ENCODE results near the gene VSX1. TPM values are rescaled to one million over a fixed set of nuclear protein-coding genes. Genes with fewer than 3 reads are reported as not detected.

The VSX1 gene
- total RNA-seq, 1 donor, result not detected

DNA sequence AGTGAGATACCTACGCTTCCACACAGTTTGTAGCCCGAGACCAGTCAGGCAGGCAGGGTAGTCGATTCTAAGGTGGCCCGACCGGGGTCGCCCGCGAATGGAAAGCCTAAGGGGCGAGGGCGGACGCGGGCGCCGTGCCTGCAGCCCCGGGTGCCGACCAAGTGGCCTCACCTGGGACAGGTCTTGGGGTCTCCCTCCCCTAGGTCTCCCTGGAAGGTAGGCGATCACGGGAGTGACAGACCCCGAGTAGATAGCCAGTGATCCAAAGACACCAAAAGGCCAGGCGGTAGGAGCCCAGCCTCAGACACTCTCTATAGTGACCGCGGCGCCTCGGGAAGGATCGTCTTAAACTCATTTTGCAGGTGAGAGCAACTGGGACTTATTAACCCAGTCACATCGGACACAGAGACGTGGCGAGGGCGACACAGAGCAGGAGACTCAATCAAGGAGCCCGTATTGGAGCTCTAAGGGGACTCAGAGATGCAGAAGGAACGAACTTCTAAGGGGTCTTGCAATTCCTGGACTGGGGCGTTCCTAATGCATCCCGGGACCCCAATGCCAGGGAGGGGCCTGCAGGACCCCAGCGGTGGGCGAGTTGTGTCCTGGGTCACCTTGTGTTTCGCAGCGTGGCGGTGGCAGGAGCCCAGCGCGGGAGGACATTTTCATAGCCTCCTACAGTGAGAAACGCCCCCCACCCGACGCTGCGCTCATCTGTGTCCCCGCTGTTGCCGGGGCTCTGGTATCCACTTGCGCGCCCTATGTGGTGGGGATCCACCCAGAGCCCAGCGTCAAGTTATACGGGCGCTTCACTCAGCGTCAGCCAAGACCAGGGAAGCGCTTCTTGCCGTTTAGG lies 2.1 kb upstream of the VSX1 start:
- TF ChIP-seq, protein P1, sequence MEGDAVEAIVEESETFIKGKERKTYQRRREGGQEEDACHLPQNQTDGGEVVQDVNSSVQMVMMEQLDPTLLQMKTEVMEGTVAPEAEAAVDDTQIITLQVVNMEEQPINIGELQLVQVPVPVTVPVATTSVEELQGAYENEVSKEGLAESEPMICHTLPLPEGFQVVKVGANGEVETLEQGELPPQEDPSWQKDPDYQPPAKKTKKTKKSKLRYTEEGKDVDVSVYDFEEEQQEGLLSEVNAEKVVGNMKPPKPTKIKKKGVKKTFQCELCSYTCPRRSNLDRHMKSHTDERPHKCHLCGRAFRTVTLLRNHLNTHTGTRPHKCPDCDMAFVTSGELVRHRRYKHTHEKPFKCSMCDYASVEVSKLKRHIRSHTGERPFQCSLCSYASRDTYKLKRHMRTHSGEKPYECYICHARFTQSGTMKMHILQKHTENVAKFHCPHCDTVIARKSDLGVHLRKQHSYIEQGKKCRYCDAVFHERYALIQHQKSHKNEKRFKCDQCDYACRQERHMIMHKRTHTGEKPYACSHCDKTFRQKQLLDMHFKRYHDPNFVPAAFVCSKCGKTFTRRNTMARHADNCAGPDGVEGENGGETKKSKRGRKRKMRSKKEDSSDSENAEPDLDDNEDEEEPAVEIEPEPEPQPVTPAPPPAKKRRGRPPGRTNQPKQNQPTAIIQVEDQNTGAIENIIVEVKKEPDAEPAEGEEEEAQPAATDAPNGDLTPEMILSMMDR (IDR thresholded peaks at IDR 0.05; ENCODE audit: extremely low read depth, low read depth, low read length), result no peak
- DNase-seq (ENCODE audit: insufficient read length, low spot score, missing footprints), result no peak
- no peak overlapping the region for H3K4me2 ChIP-seq (ENCODE audit: insufficient read depth, low read length)
- H3K4me3 ChIP-seq (ENCODE audit: insufficient read depth, low read length), result no peak overlapping the region
- no peak overlapping the region for H2AFZ ChIP-seq (ENCODE audit: low read length)
- H3K27me3 ChIP-seq (ENCODE audit: insufficient read depth, low read length), result peaks cover 81% of the 10 kb centered on the region
- H3K27ac ChIP-seq (ENCODE audit: low read depth, low read length), result no peak overlapping the region
- H4K20me1 ChIP-seq (ENCODE audit: insufficient read depth, low read length), result no peaks in the 10 kb centered on the region
- H3K79me2 ChIP-seq (ENCODE audit: insufficient read depth, low read length), result no peaks in the 10 kb centered on the region
- H3K4me1 ChIP-seq (ENCODE audit: insufficient read depth, low read length), result no peaks in the 10 kb centered on the region
- no peaks in the 10 kb centered on the region for H3K9me3 ChIP-seq (ENCODE audit: low read depth, low read length)
- no peaks in the 10 kb centered on the region for H3K36me3 ChIP-seq (ENCODE audit: insufficient read depth, low read length)

DNA sequence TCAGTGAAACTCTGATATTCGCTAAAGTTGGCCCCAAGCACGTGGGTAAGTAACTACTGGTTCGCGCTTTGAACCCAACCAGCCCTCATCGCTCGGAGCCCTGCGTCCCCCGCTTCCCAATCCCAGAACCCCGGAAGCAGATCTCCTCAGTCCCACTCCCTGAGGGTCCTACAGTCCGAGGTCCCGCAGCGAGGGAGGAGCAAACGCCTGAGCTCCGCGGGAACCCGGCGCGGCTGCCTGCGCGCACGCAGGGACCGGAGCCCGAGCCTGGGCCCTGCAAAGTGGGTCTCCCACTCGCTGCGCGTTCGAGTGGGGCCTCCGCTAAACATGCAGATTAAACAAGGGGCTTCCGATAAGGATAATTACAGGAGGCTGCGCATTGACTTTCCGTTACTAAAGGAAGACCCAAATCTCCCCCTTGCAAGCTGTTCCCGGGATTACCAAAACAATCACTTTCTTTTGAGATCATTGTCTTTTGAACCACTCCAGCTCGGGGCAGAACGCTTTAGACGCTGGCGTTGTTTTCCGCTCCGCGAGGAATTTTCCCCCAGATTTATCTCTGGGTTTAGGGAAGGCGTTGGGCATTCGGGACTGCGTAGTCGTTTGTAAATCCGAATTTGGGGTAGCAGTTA lies 1.3 kb upstream of the VSX1 start:
- DNase-seq (ENCODE audit: insufficient read length, low spot score, missing footprints), result no peak
- TF ChIP-seq, protein P1 (IDR thresholded peaks at IDR 0.05; ENCODE audit: extremely low read depth, low read depth, low read length), result no peak
- no peak overlapping the region for H3K4me2 ChIP-seq (ENCODE audit: insufficient read depth, low read length)
- H4K20me1 ChIP-seq (ENCODE audit: insufficient read depth, low read length), result no peaks in the 10 kb centered on the region
- no peak overlapping the region for H2AFZ ChIP-seq (ENCODE audit: low read length)
- H3K27ac ChIP-seq (ENCODE audit: low read depth, low read length), result no peak overlapping the region
- H3K9me3 ChIP-seq (ENCODE audit: low read depth, low read length), result no peaks in the 10 kb centered on the region
- H3K27me3 ChIP-seq (ENCODE audit: insufficient read depth, low read length), result peaks cover 86% of the 10 kb centered on the region
- H3K4me1 ChIP-seq (ENCODE audit: insufficient read depth, low read length), result no peaks in the 10 kb centered on the region
- no peak overlapping the region for H3K4me3 ChIP-seq (ENCODE audit: insufficient read depth, low read length)
- H3K79me2 ChIP-seq (ENCODE audit: insufficient read depth, low read length), result no peaks in the 10 kb centered on the region
- no peaks in the 10 kb centered on the region for H3K36me3 ChIP-seq (ENCODE audit: insufficient read depth, low read length)

DNA sequence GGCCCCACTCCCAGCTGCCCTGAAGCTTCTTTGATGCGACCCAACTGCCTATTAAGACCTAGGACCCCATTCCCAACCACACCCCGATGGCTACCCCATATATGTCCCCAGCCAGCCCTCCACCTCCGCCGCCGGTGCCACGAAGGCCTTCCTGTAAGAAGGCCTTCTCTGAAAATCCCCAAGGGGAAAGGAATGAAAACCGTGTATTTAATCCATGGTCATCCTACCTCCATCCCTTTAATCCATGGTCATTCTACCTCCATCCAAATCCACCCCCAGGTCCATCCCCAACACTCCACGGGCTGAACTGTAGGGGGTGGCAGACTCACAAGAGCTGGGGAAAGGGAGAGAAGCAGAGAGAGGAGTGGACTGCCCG lies 545 bp upstream of the VSX1 start:
- no peak overlapping the region for H2AFZ ChIP-seq (ENCODE audit: low read length)
- no peak overlapping the region for H3K4me2 ChIP-seq (ENCODE audit: insufficient read depth, low read length)
- H3K4me3 ChIP-seq (ENCODE audit: insufficient read depth, low read length), result no peak overlapping the region
- H3K4me1 ChIP-seq (ENCODE audit: insufficient read depth, low read length), result peaks cover under 1% of the 10 kb centered on the region
- no peaks in the 10 kb centered on the region for H3K9me3 ChIP-seq (ENCODE audit: low read depth, low read length)
- H3K27me3 ChIP-seq (ENCODE audit: insufficient read depth, low read length), result peaks cover 93% of the 10 kb centered on the region
- TF ChIP-seq, protein P1 (IDR thresholded peaks at IDR 0.05; ENCODE audit: extremely low read depth, low read depth, low read length), result no peak
- no peaks in the 10 kb centered on the region for H3K36me3 ChIP-seq (ENCODE audit: insufficient read depth, low read length)
- H3K27ac ChIP-seq (ENCODE audit: low read depth, low read length), result no peak overlapping the region
- no peaks in the 10 kb centered on the region for H3K79me2 ChIP-seq (ENCODE audit: insufficient read depth, low read length)
- no peaks in the 10 kb centered on the region for H4K20me1 ChIP-seq (ENCODE audit: insufficient read depth, low read length)
- DNase-seq (ENCODE audit: insufficient read length, low spot score, missing footprints), result no peak

DNA sequence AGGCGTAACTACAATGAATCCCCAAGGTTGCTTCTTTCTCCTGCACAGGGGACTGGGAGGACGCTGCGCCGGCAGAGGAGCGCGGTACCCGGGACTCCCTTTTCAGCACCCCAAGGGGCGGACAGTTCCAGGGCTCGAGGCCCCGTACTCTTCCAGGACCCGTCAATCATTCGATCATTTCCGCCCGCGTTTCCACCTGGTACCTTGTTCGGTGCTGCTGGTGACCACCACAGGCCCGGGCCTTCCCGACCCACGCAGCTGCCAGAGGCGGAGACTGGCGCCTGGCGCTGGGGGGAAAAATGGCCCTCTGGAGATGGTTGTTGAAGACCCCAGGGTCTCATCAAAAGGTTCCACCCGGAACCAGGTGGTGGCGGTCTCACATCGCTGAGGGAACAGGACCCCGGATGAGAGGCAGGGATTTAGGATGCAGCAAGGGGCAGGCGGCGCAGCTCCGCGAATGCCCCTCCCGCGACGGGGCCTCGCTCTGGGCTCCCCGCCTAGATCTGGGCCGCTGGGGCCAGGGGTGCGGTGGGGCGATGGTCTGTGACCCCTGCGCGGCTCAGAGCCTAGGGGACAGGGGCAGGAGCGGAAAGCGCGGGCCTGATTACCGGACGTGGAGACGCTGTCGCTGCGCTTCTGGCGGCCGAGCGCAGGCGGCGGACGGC lies 744 bp downstream of the VSX1 start:
- DNase-seq (ENCODE audit: insufficient read length, low spot score, missing footprints), result no peak
- no peak overlapping the region for H3K27ac ChIP-seq (ENCODE audit: low read depth, low read length)
- no peaks in the 10 kb centered on the region for H3K36me3 ChIP-seq (ENCODE audit: insufficient read depth, low read length)
- no peaks in the 10 kb centered on the region for H3K9me3 ChIP-seq (ENCODE audit: low read depth, low read length)
- no peak overlapping the region for H2AFZ ChIP-seq (ENCODE audit: low read length)
- H3K79me2 ChIP-seq (ENCODE audit: insufficient read depth, low read length), result no peaks in the 10 kb centered on the region
- peaks cover 11% of the 10 kb centered on the region for H3K4me1 ChIP-seq (ENCODE audit: insufficient read depth, low read length)
- no peak overlapping the region for H3K4me2 ChIP-seq (ENCODE audit: insufficient read depth, low read length)
- TF ChIP-seq, protein P1 (IDR thresholded peaks at IDR 0.05; ENCODE audit: extremely low read depth, low read depth, low read length), result no peak
- no peak overlapping the region for H3K4me3 ChIP-seq (ENCODE audit: insufficient read depth, low read length)
- H4K20me1 ChIP-seq (ENCODE audit: insufficient read depth, low read length), result no peaks in the 10 kb centered on the region
- H3K27me3 ChIP-seq (ENCODE audit: insufficient read depth, low read length), result peaks cover 98% of the 10 kb centered on the region
